Transverse colon (tissue), 3 donors: ENCODE data around the gene ARF1.

Source experiments
- CTCF ChIP-seq, 5 experiments: fragments of 200-600 bp in 3 of 5; fragments of 450-650 bp in 2 of 5; sonication (generic) in 3 of 5; IDR thresholded peaks; 1 replicate in 2 of 5; 2 replicates in 3 of 5; pipeline ENCODE4 v1.5.1; 2016 to 2017; ENCODE audit warnings: antibody characterized with exemption in 5 of 5, inconsistent platforms in 3 of 5, mild to moderate bottlenecking in 2 of 5, moderate library complexity in 1 of 5
- POLR2A ChIP-seq: fragments of 450-650 bp; IDR thresholded peaks from one replicate; pipeline ENCODE4 v1.6.1; 2016; ENCODE audit warnings: antibody characterized with exemption, mild to moderate bottlenecking, moderate library complexity

- no peak for TF ChIP-seq CTCF (IDR thresholded peaks at IDR 0.05)
- no peak for TF ChIP-seq POLR2A
Measured at GRCh38 chr1:228073061-228073856, 9.2 kb upstream of the ARF1 start.
